GM19035 (cell line): ENCODE measurements around the gene DET1.
"Not testable (repeated sequence)": the region's sequence is repeated elsewhere in the genome, so short reads cannot be mapped to it uniquely, and the experiment has no call there.

ENCODE experiments used
- ATAC-seq: cut with Tn5 transposase; IDR thresholded peaks from one replicate; pipeline ENCODE4 v1.9.1; 2021; ENCODE audit not compliant: unreplicated experiment

DET1 gene

GRCh38 chr15:88546248-88547129 lies at the start of gene DET1:
Gene DET1 (minus strand): TSS chr15:88546681. CDS start chr15:88531705, 14,976 bp downstream.
- peak; percentile 98 for ATAC-seq

- ATAC-seq: no peak
These were observed 44.9 kb upstream of the DET1 start for GRCh38 chr15:88591384-88591783.

GRCh38 chr15:88590759-88591158 lies 44.3 kb upstream of the DET1 start:
- no peak for ATAC-seq

GRCh38 chr15:88586401-88587162 lies 40.1 kb upstream of the DET1 start:
- no peak for ATAC-seq

- no peak for ATAC-seq
These were observed 34.1 kb upstream of the DET1 start for GRCh38 chr15:88580532-88580931.

GRCh38 chr15:88579322-88579721 lies 32.8 kb upstream of the DET1 start:
- ATAC-seq: no peak

- ATAC-seq: no peak
These were observed 28.2 kb upstream of the DET1 start for GRCh38 chr15:88574655-88575054.

- no peak for ATAC-seq
These were observed 27.6 kb upstream of the DET1 start for GRCh38 chr15:88574077-88574476.

GRCh38 chr15:88571852-88572259 lies 25.4 kb upstream of the DET1 start:
- ATAC-seq: no peak

GRCh38 chr15:88571153-88571851 lies 24.8 kb upstream of the DET1 start:
- no peak for ATAC-seq

- ATAC-seq: no peak
These were observed 22.1 kb upstream of the DET1 start for GRCh38 chr15:88568589-88568988.

- ATAC-seq: no peak
These were observed 18.3 kb upstream of the DET1 start for GRCh38 chr15:88564741-88565140.

- no peak for ATAC-seq
These were observed 17.2 kb upstream of the DET1 start for GRCh38 chr15:88563638-88564037.

- ATAC-seq: not testable (repeated sequence)
These were observed 13.1 kb upstream of the DET1 start for GRCh38 chr15:88559565-88559964.

- not testable (repeated sequence) for ATAC-seq
These were observed 11.5 kb upstream of the DET1 start for GRCh38 chr15:88558026-88558425.

GRCh38 chr15:88548009-88548408 lies 1.5 kb upstream of the DET1 start:
- not testable (repeated sequence) for ATAC-seq

- ATAC-seq: not testable (repeated sequence)
These were observed 768 bp downstream of the DET1 start for GRCh38 chr15:88545578-88546247.

GRCh38 chr15:88543065-88543776 lies 3.3 kb downstream of the DET1 start:
- no peak for ATAC-seq

- ATAC-seq: no peak
These were observed 4.1 kb downstream of the DET1 start for GRCh38 chr15:88542342-88542733.

- no peak for ATAC-seq
These were observed 4.7 kb downstream of the DET1 start for GRCh38 chr15:88541709-88542341.
